Upper lobe of left lung (tissue), 4 donors: Measurements from ENCODE around the gene STK38.
"Not testable (repeated sequence)": the region's sequence is repeated elsewhere in the genome, so short reads cannot be mapped to it uniquely, and the experiment has no call there.

Experiments
- EP300 ChIP-seq, 4 donors: sonication (generic); formaldehyde crosslinking; IDR thresholded peaks; one replicate each; pipeline ENCODE4 v1.5.1; 2017; ENCODE audit warnings: antibody characterized with exemption in 4 of 4, control low read depth in 2 of 4
- POLR2A ChIP-seq, 4 donors: fragments of 450-650 bp; IDR thresholded peaks; one replicate each; pipeline ENCODE4 v1.5.1; 2016 to 2017; ENCODE audit warnings: antibody characterized with exemption in 4 of 4, mild to moderate bottlenecking in 2 of 4
- POLR2AphosphoS5 ChIP-seq, 2 donors: sonication (generic); formaldehyde crosslinking; IDR thresholded peaks; one replicate each; pipeline ENCODE4 v1.5.1; 2017; ENCODE audit warnings: antibody characterized with exemption in 2 of 2
- TF ChIP-seq, protein P1 (sequence below), 6 experiments: fragments of 450-650 bp in 4 of 6; fragments of 200-600 bp in 2 of 6; sonication (generic) in 2 of 6; IDR thresholded peaks; one replicate each; pipeline ENCODE4 v1.5.1; 2016 to 2019; ENCODE audit warnings: antibody characterized with exemption in 6 of 6

DNA sequence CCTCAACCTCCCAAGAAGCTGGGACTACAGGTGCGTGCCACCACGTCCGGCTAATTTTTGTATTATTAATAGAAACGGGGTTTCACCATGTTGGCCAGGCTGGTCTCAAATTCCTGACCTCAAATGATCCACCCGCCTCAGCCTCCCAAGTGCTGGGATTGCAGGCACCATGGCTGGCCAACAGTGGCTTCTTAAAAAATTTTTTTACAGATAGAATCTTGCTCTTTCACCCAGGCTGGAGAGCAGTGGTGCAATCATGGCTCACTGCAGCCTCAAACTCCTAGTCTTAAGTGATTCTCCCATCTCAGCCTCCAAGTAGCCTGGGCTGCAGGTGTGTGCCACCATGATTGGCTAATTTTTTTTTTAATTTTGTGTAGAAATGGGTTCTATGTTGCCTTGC, 64.0 kb downstream of the STK38 start:
- not testable (repeated sequence) for TF ChIP-seq POLR2A, POLR2AphosphoS5, EP300 (IDR thresholded peaks at IDR 0.05)
- TF ChIP-seq, protein P1, sequence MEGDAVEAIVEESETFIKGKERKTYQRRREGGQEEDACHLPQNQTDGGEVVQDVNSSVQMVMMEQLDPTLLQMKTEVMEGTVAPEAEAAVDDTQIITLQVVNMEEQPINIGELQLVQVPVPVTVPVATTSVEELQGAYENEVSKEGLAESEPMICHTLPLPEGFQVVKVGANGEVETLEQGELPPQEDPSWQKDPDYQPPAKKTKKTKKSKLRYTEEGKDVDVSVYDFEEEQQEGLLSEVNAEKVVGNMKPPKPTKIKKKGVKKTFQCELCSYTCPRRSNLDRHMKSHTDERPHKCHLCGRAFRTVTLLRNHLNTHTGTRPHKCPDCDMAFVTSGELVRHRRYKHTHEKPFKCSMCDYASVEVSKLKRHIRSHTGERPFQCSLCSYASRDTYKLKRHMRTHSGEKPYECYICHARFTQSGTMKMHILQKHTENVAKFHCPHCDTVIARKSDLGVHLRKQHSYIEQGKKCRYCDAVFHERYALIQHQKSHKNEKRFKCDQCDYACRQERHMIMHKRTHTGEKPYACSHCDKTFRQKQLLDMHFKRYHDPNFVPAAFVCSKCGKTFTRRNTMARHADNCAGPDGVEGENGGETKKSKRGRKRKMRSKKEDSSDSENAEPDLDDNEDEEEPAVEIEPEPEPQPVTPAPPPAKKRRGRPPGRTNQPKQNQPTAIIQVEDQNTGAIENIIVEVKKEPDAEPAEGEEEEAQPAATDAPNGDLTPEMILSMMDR (IDR thresholded peaks at IDR 0.05) = not testable (repeated sequence)
